SH-SY5Y (cell line): ENCODE results near the gene MYO1D.

Experiments
- GATA2 ChIP-seq: IDR thresholded peaks from 2 replicates; pipeline ENCODE4 v1.6.1; 2011; ENCODE audit warnings: mild to moderate bottlenecking, low read depth, low read length
- GATA3 ChIP-seq: IDR thresholded peaks from 2 replicates; pipeline ENCODE4 v1.6.1; 2011; ENCODE audit warnings: low read depth, mild to moderate bottlenecking, low read length, moderate library complexity

GRCh38 chr17:32549559-32549958 lies 327.4 kb downstream of the MYO1D start:
- TF ChIP-seq GATA2 (no peak), GATA3 (no peak)
